OCI-LY1 (cell line): ENCODE measurements around the gene SF3B2.

Experiments
- EZH2 ChIP-seq: fragments of 200-600 bp; sonication (generic), shearing (Covaris generic); IDR thresholded peaks from 2 replicates; pipeline ENCODE4 v1.8.0; 2017; ENCODE audit warnings: borderline replicate concordance, mixed run types, mild to moderate bottlenecking, antibody characterized with exemption, low read length, moderate library complexity, mixed read lengths
- TF ChIP-seq, protein P1 (sequence below): fragments of 200-600 bp; sonication (generic), shearing (Covaris generic); IDR thresholded peaks from 2 replicates; pipeline ENCODE4 v1.5.1; 2017; ENCODE audit warnings: mild to moderate bottlenecking, antibody characterized with exemption, low read length, moderate library complexity, mixed read lengths

DNA sequence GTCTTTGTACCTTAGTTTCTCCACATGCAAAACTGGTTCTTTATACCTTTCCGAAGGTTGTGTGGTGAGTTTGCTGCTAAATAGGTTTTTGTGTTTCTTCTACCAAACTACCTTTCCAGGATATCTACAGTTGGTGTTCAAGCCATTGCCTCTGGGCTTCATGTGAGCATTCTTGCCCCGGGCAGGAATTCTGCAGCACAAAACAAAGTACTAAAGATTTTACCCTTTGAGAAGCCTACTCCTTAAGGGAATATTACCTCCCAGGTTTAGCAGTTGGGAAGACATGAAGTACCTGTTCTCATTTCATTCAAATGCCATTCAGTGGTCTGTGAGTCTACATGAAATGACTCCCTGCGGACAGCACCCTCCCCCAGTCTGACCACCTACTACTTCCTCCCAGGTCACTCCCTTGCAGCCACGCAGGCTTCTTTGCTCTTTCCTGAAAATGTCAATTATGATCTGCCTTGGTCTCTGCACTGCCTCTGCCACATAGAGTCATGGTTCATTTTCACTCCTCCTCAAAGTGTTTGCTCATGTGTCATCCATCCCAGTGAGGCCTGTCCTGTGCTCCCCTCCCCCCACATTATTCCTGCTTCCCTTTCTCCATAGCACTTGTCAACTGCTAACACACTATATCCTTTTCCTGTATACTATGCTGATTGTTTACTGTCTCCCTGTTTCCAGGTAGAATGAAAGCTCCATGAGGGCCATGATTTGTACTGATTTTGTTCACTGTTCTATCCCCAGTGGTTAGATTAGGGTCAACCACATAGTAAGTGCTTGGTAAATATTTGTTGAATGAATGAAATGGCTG, 54.8 kb downstream of the SF3B2 start:
- TF ChIP-seq, protein P1, sequence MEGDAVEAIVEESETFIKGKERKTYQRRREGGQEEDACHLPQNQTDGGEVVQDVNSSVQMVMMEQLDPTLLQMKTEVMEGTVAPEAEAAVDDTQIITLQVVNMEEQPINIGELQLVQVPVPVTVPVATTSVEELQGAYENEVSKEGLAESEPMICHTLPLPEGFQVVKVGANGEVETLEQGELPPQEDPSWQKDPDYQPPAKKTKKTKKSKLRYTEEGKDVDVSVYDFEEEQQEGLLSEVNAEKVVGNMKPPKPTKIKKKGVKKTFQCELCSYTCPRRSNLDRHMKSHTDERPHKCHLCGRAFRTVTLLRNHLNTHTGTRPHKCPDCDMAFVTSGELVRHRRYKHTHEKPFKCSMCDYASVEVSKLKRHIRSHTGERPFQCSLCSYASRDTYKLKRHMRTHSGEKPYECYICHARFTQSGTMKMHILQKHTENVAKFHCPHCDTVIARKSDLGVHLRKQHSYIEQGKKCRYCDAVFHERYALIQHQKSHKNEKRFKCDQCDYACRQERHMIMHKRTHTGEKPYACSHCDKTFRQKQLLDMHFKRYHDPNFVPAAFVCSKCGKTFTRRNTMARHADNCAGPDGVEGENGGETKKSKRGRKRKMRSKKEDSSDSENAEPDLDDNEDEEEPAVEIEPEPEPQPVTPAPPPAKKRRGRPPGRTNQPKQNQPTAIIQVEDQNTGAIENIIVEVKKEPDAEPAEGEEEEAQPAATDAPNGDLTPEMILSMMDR, result no peak
- no peak for TF ChIP-seq EZH2
